Measurements from ENCODE around the gene SH3RF3.

Gene SH3RF3

GRCh38 chr2:109402980-109403840 is 274.2 kb downstream of the SH3RF3 start:
- DNase-seq = no peak

GRCh38 chr2:109403841-109404201 is 274.8 kb downstream of the SH3RF3 start:
- DNase-seq = no peak

- no peak for DNase-seq
Observed at GRCh38 chr2:109404681-109405080, 275.7 kb downstream of the SH3RF3 start.

GRCh38 chr2:109405873-109406272 is 276.9 kb downstream of the SH3RF3 start:
- DNase-seq = no peak

- no peak for DNase-seq
Observed at GRCh38 chr2:109406301-109406700, 277.3 kb downstream of the SH3RF3 start.

GRCh38 chr2:109407276-109408042 is 278.5 kb downstream of the SH3RF3 start:
- DNase-seq = no peak

GRCh38 chr2:109408043-109408335 is 279.0 kb downstream of the SH3RF3 start:
- no peak for DNase-seq

- no peak for DNase-seq
Observed at GRCh38 chr2:109409321-109410038, 280.5 kb downstream of the SH3RF3 start.

GRCh38 chr2:109410039-109410815 is 281.2 kb downstream of the SH3RF3 start:
- no peak for DNase-seq

GRCh38 chr2:109411640-109412325 is 282.8 kb downstream of the SH3RF3 start:
- no peak for DNase-seq

GRCh38 chr2:109415581-109416013 is 286.6 kb downstream of the SH3RF3 start:
- DNase-seq = no peak

- no peak for DNase-seq
Observed at GRCh38 chr2:109417701-109418335, 288.8 kb downstream of the SH3RF3 start.

GRCh38 chr2:109418716-109419115 is 289.7 kb downstream of the SH3RF3 start:
- DNase-seq = no peak

- DNase-seq = no peak
Observed at GRCh38 chr2:109419171-109419756, 290.3 kb downstream of the SH3RF3 start.

GRCh38 chr2:109419960-109420370 is 291.0 kb downstream of the SH3RF3 start:
- no peak for DNase-seq

GRCh38 chr2:109421101-109421500 is 292.1 kb downstream of the SH3RF3 start:
- no peak for DNase-seq

- DNase-seq = no peak
Observed at GRCh38 chr2:109421642-109422041, 292.6 kb downstream of the SH3RF3 start.

- no peak for DNase-seq
Observed at GRCh38 chr2:109422071-109422757, 293.2 kb downstream of the SH3RF3 start.

- DNase-seq = no peak
Observed at GRCh38 chr2:109422758-109423500, 293.9 kb downstream of the SH3RF3 start.

Measured in CD4-positive, alpha-beta T cell treated with Interleukin-6 for 4 hours (primary cell).